Natural killer cell (primary cell): ENCODE results near the gene DNAAF8. TPM values are rescaled to one million over a fixed set of nuclear protein-coding genes. Genes with fewer than 3 reads are reported as not detected.

ENCODE experiments used
- ATAC-seq, 3 donors: fragments of 150-1000 bp in 2 of 3; fragments of 200-7000 bp in 1 of 3; cut with Tn5 transposase; 1 replicate in 1 of 3; 2 replicates in 2 of 3; pipeline ENCODE4 v1.10.0; 2021; ENCODE audit warnings: mild to moderate bottlenecking in 2 of 3, moderate library complexity in 2 of 3
- DNase-seq, 2 donors: peaks; one replicate each; pipeline versions ENCODE4 v3.0.0 to v3.0.0-alpha.2; 2013 to 2021; ENCODE audit warnings: mixed read lengths in 1 of 2
- H3K27ac ChIP-seq: one replicate; pipeline ENCODE4 v1.5.1; 2013; ENCODE audit warnings: mild to moderate bottlenecking, low read length
- H3K27me3 ChIP-seq: one replicate; pipeline ENCODE4 v1.6.1; 2013; ENCODE audit warnings: low read length; ENCODE audit not compliant: control insufficient read depth, insufficient read depth
- H3K36me3 ChIP-seq: one replicate; pipeline ENCODE4 v1.6.1; 2013; ENCODE audit warnings: low read length; ENCODE audit not compliant: control insufficient read depth, insufficient read depth
- H3K4me1 ChIP-seq: one replicate; pipeline ENCODE4 v1.6.1; 2013; ENCODE audit warnings: low read length; ENCODE audit not compliant: control insufficient read depth, insufficient read depth
- H3K4me3 ChIP-seq: one replicate; pipeline ENCODE4 v1.5.1; 2013; ENCODE audit warnings: low read length
- H3K9me3 ChIP-seq: one replicate; pipeline ENCODE4 v1.6.1; 2013; ENCODE audit warnings: low read length; ENCODE audit not compliant: control insufficient read depth, insufficient read depth
- H3K27ac Mint-ChIP-seq, 2 donors: one replicate each; pipeline ENCODE4 v1.8.0; 2022; ENCODE audit warnings: mild to moderate bottlenecking in 2 of 2, mixed read lengths in 2 of 2, moderate library complexity in 1 of 2
- H3K27me3 Mint-ChIP-seq, 2 donors: one replicate each; pipeline ENCODE4 v1.8.0; 2022; ENCODE audit warnings: low read depth in 2 of 2, mixed read lengths in 2 of 2
- H3K36me3 Mint-ChIP-seq: one replicate; pipeline ENCODE4 v1.8.0; 2022; ENCODE audit warnings: mixed read lengths
- H3K4me1 Mint-ChIP-seq, 2 donors: one replicate each; pipeline ENCODE4 v1.8.0; 2022; ENCODE audit warnings: mixed read lengths in 2 of 2
- H3K4me3 Mint-ChIP-seq: one replicate; pipeline ENCODE4 v1.8.0; 2022; ENCODE audit warnings: mild to moderate bottlenecking, moderate library complexity, mixed read lengths
- H3K9me3 Mint-ChIP-seq, 2 donors: one replicate each; pipeline ENCODE4 v1.8.0; 2022; ENCODE audit warnings: mixed read lengths in 2 of 2
- CTCF ChIP-seq: fragments of 200-600 bp; IDR thresholded peaks from one replicate; pipeline ENCODE4 v1.8.0; 2022; ENCODE audit warnings: antibody characterized with exemption
- WGBS: methylation state at CpG from one replicate; pipeline ENCODE4 v1.1.7; 2013; ENCODE audit warnings: missing lambda C conversion rate; ENCODE audit not compliant: insufficient coverage; 5-methylcytosine and 5-hydroxymethylcytosine counted together
- intact Hi-C: fragments of 100-400 bp; cut with micrococcal nuclease; formaldehyde crosslinking; loops from one replicate; pipeline ENCODE4 v1.14.2; 2022
- total RNA-seq, 4 donors: library from RNA; stranded (reverse); fragments of 120-200 nt in 1 of 4; gene quantifications; one replicate each; pipeline versions ENCODE4 v1.2.3 to v1.2.4, GENCODE V29; 2013 to 2022

The DNAAF8 gene
- total RNA-seq, 3 donors from 2014 or later (not counting 1 experiment from before 2014, with no cell fraction given): 0.54 TPM; not detected in 2

GRCh38 chr16:4713663-4714501 lies 20.5 kb upstream of the DNAAF8 start:
- Mint-ChIP-seq H3K4me3 (no peak overlapping the region), H3K9me3 (no peaks in the 10 kb centered on the region), H3K4me1 (no peaks in the 10 kb centered on the region), H3K27me3 (no peaks in the 10 kb centered on the region), H3K27ac (no peak overlapping the region), H3K36me3 (no peaks in the 10 kb centered on the region)
- WGBS: 95% methylated on average over 18 of the region's 18 CpGs
- no peak for DNase-seq
- no peak overlapping the region for H3K4me3 ChIP-seq
- ATAC-seq: no peak
- no peaks in the 10 kb centered on the region for H3K4me1 ChIP-seq
- no peak for TF ChIP-seq CTCF
- no peak overlapping the region for H3K27ac ChIP-seq
- peaks cover 23% of the 10 kb centered on the region for H3K36me3 ChIP-seq
- H3K27me3 ChIP-seq: no peaks in the 10 kb centered on the region
- intact Hi-C loops: no loop called here
- H3K9me3 ChIP-seq: no peaks in the 10 kb centered on the region

GRCh38 chr16:4714996-4715395 lies 19.3 kb upstream of the DNAAF8 start:
- Mint-ChIP-seq H3K4me3 (no peak overlapping the region), H3K36me3 (no peaks in the 10 kb centered on the region), H3K27ac (no peak overlapping the region), H3K27me3 (no peaks in the 10 kb centered on the region), H3K9me3 (no peaks in the 10 kb centered on the region), H3K4me1 (no peaks in the 10 kb centered on the region)
- Histone ChIP-seq H3K4me1 (no peaks in the 10 kb centered on the region), H3K27me3 (no peaks in the 10 kb centered on the region), H3K4me3 (no peak overlapping the region), H3K9me3 (no peaks in the 10 kb centered on the region), H3K27ac (no peak overlapping the region), H3K36me3 (peaks cover 21% of the 10 kb centered on the region)
- DNase-seq: no peak
- no peak for TF ChIP-seq CTCF
- ATAC-seq: no peak
- WGBS: 94% methylated on average over 2 of the region's 2 CpGs
- intact Hi-C loops: no loop called here

GRCh38 chr16:4718466-4718865 lies 15.9 kb upstream of the DNAAF8 start:
- no peak overlapping the region for H3K4me3 ChIP-seq
- WGBS: 91% methylated on average over 5 of the region's 5 CpGs
- Mint-ChIP-seq H3K36me3 (no peaks in the 10 kb centered on the region), H3K27ac (no peak overlapping the region), H3K9me3 (no peaks in the 10 kb centered on the region), H3K27me3 (no peaks in the 10 kb centered on the region), H3K4me3 (no peak overlapping the region), H3K4me1 (peaks cover 0 to 6% of the 10 kb centered on the region in 2 donors)
- intact Hi-C loops: no loop called here
- H3K9me3 ChIP-seq: no peaks in the 10 kb centered on the region
- TF ChIP-seq CTCF: no peak
- peaks cover 18% of the 10 kb centered on the region for H3K36me3 ChIP-seq
- no peaks in the 10 kb centered on the region for H3K27me3 ChIP-seq
- no peak overlapping the region for H3K27ac ChIP-seq
- no peak for ATAC-seq
- H3K4me1 ChIP-seq: no peaks in the 10 kb centered on the region
- no peak for DNase-seq
